ENCODE results near the gene MYCBP.

DNA sequence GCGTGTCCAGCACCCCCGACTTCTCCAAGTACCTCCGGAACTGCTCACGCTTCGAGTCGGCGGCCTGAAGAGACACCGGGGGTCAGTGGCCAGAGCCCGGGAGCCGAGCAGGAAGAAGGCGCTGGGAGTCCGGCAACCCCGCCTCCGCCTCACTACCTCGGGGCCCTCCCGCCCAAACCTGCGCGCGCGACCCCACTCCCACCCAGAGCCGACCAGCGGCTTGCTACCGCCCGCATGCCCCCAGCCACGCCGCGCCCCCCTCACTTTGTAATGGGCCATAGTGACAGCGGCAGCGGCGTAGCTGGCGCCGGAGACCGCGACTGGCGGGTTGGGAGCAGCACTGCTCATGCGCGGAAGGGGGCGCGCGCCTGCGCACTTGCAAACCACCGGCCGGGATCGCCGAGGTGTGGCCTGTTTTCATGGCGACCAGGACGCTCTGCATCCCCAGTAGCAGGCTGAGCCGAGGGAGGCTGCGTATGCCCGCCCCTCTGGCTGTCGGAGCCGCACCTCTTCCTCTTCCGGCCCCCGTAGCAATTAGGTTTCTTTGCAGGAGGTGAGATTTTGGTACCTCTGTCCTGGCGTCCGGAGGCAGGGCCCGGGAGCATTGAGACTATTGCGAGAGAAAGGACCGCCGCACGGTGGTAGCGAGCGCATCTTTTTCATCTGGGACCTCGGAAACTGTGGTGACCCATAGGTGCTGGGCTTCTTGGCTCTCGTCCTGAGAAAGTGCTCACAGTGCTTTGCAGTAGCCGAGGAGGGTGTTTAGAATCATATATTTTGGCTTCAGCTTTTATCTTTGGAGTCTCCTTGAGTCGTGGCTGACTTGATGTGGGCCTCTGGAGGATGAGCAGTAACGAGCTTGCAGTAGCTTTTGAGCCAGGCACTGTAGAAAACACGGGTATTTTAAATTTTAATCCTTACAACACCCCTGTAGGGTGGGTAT is at the start of gene MYCBP:
- TF ChIP-seq, protein P1, sequence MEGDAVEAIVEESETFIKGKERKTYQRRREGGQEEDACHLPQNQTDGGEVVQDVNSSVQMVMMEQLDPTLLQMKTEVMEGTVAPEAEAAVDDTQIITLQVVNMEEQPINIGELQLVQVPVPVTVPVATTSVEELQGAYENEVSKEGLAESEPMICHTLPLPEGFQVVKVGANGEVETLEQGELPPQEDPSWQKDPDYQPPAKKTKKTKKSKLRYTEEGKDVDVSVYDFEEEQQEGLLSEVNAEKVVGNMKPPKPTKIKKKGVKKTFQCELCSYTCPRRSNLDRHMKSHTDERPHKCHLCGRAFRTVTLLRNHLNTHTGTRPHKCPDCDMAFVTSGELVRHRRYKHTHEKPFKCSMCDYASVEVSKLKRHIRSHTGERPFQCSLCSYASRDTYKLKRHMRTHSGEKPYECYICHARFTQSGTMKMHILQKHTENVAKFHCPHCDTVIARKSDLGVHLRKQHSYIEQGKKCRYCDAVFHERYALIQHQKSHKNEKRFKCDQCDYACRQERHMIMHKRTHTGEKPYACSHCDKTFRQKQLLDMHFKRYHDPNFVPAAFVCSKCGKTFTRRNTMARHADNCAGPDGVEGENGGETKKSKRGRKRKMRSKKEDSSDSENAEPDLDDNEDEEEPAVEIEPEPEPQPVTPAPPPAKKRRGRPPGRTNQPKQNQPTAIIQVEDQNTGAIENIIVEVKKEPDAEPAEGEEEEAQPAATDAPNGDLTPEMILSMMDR (conservative IDR thresholded peaks at IDR 0.05; ENCODE audit: low read depth, low read length) = no peak
- no peak for TF ChIP-seq EZH2 (IDR thresholded peaks at IDR 0.05; ENCODE audit: low read length, unreplicated experiment)
- no peak for TF ChIP-seq EZH2phosphoT487 (IDR thresholded peaks at IDR 0.05; ENCODE audit: borderline replicate concordance, low read length)

Measured in PC-3 (cell line).